KOPT-K1 (cell line): ENCODE measurements around the gene ANO4.
"Not testable (repeated sequence)": the region's sequence is repeated elsewhere in the genome, so short reads cannot be mapped to it uniquely, and the experiment has no call there.

Experiments
- H3K27ac ChIP-seq: fragments of 200-600 bp; sonication (generic); 2 replicates; pipeline ENCODE4 v1.5.1; 2016; ENCODE audit warnings: antibody characterized with exemption, mild to moderate bottlenecking, low read depth, low read length; ENCODE audit not compliant: poor library complexity, severe bottlenecking
- H3K36me3 ChIP-seq: fragments of 200-600 bp; sonication (generic); 2 replicates; pipeline ENCODE4 v1.5.1; 2017; ENCODE audit warnings: antibody characterized with exemption, mild to moderate bottlenecking, low read length, moderate library complexity; ENCODE audit not compliant: insufficient read depth
- H3K9me3 ChIP-seq: fragments of 200-600 bp; sonication (generic); 2 replicates; pipeline ENCODE4 v1.5.1; 2017; ENCODE audit warnings: antibody characterized with exemption, low read length, mild to moderate bottlenecking; ENCODE audit not compliant: insufficient read depth, poor library complexity, severe bottlenecking

Gene ANO4

DNA sequence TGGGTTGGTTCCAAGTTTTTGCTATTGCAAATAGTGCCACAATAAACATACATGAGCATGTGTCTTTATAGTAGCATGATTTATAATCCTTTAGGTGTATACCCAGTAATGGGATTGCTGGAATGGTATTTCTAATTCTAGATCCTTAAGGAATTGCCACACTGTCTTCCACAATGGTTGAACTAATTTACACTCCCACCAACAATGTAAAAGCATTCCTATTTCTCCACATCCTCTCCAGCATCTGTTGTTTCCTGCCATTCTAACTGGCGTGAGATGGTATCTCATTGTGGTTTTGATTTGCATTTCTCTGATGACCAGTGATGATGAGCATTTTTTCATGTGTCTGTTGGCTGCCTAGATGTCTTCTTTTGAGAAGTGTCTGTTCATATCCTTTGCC is 139.0 kb downstream of the ANO4 start:
- not testable (repeated sequence) for H3K27ac ChIP-seq, H3K36me3 ChIP-seq, H3K9me3 ChIP-seq

DNA sequence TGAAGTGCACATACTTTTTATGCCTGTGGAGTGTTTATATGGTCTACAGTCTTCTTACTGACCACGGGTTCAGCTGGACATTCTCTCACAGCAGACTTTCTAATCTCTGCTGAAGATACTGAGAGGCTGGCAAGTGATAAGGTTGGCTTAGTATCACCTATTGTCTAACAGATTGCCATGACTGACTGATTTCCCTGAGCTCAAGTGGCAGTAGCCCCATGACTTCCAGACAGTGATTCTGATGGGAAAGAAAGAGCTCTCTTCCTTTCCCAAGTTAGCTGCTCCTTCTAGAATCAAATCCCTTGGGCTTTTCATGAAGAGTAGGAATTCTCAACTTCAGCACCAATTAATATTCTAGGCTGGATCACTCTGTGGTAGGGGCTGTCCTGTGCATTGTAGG is 141.4 kb downstream of the ANO4 start:
- Histone ChIP-seq H3K27ac (no peak overlapping the region), H3K36me3 (no peaks in the 10 kb centered on the region), H3K9me3 (no peaks in the 10 kb centered on the region)

DNA sequence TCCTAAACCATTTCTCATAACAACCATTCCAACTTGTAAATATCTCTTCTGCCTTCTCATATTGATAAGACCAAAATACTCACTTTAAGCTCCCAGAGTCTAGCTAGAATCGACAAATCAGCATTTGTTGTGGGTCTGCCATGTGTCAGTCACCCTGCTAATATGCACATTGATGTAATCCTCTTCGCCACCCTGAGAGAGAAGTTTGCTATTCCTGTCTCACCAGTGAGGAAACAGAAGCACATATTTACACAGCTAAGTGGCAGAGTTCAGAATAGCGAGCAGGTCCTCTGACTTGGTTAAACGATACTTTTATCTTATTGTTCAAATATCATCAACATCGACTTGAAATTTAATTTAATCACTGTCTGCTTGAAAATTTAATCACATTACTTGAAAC is 142.1 kb downstream of the ANO4 start:
- Histone ChIP-seq H3K27ac (no peak overlapping the region), H3K36me3 (no peaks in the 10 kb centered on the region), H3K9me3 (no peaks in the 10 kb centered on the region)

DNA sequence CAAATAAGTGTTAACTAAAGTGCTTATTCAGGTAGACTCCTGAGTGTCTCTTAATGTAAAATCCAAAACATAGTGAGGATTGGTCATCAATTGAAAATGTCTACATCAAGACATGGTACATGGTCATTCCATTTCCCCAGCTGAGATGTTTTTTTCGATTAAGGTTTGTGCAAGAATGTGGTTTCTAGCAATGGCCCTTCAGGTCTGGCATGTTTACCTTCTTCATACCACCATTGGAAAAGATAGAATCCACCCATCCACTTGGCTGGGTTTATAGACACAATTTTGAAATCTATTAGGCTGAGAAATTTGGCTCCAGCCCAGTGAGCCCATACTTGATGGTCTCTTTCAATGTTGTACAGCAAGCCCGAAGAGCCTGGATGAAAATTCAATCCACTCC is 145.9 kb downstream of the ANO4 start:
- H3K36me3 ChIP-seq, result no peaks in the 10 kb centered on the region
- H3K9me3 ChIP-seq, result no peaks in the 10 kb centered on the region
- no peak overlapping the region for H3K27ac ChIP-seq

DNA sequence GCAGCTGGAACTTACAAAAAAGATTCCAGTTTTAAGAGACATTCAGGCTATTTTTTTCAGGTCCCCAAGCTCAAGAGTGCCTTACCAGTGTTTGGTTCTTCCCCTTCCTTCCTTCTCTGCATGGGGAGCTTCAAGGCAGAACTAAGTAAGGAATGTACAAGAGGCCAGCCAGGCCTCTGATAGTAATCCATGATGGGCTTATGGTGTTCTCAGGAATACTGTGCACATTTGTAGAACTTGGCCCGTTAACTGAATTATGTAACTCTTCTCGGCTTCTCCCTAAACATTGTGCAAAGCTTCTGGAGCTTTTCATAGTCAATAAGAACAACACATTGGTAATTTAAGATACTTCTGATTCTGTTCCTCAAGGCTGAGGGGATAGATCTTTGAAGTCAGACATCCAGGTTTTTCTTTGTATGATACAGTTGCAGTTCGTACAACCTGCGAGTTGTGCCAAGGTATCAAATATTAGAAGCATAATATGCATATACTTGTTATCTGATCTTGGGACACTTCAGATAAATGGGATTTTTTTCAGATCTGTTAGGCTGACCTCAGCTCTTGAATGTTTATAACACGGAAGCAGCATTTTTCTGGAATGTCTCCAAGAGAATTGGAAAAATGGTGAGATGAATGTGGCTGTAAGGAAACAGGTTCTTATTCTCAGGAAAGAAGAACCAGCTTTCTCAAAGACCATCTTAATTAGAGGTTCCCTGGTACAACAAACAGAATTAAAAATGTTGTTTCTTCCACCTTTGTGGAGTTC is 148.6 kb downstream of the ANO4 start:
- Histone ChIP-seq H3K9me3 (no peaks in the 10 kb centered on the region), H3K27ac (no peak overlapping the region), H3K36me3 (no peaks in the 10 kb centered on the region)

DNA sequence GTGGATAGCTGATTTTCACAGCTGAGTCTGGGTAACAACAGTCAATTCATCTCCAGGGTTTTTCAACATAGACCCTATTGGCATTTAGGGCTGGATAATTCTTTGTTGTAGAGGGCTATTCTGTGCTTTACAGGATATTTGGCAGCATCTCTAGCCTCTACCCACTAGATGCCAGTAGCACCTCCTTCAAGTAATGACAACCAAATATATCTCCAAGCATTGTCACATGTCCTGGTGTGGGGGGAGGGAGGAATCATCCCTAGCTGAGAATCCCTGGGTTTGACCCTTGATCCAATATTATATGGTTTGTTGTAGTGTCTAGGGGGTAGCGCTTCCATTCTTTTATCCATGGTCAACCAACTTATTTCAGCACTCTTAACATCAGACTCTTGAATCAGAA is 157.2 kb downstream of the ANO4 start:
- Histone ChIP-seq H3K27ac (no peak overlapping the region), H3K36me3 (no peaks in the 10 kb centered on the region), H3K9me3 (no peaks in the 10 kb centered on the region)

DNA sequence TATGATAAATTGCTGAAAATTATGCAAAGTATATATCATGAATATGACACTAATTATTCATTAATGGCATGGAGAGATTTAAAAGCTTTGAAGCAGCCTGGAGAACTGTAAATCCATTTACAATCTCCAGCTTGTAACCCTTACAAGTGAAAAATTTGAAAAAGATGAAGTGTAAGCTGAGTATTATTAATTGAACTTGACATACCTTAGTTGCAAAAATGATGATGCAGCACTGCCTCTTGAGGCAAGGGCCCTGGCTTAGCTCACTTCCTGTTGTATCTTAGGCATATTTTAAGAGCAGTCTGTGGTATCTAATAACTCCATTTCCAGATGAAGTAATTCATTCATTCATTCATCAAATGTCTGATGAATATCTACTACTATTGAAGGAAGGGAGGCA is 158.6 kb downstream of the ANO4 start:
- Histone ChIP-seq H3K27ac (no peak overlapping the region), H3K9me3 (no peaks in the 10 kb centered on the region), H3K36me3 (no peaks in the 10 kb centered on the region)

DNA sequence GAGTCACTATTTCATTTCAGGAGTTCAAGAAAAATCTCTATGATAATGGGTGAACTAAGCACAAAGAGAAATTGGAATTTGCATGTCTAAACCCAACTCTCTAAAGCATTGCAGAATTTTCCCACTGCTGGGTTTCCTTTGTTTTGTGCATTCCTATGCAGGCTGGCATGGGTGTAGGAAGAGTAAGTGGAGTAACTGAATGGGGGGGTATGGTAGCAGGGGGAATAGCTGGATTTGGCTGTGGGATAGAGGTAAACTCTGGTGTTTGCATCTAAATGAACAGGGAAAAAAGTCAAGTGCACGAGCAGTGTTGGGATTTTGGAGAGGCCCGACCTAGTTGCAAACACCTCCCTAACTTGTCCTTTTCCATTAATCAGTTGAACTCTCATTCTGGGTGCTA is 159.1 kb downstream of the ANO4 start:
- H3K27ac ChIP-seq, result no peak overlapping the region

DNA sequence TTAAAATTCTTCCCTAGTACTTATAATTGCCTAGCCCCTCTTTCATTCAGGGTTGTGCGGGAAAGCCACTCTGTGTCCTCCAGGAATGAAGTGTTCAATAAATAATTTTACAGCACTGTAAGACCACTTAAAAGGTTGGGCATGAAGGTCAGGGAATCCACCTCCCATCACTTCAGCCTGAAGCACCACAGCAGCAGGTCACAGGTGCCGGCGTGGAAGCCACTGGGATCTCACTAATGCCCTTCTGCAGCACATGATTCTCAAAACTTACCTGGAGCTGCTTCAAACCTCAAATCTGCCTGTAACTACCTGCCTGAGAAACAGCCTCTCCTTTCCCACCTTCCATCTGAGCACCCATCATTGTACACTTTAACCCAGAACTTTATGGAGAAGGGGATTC is 159.5 kb downstream of the ANO4 start:
- H3K36me3 ChIP-seq, result no peaks in the 10 kb centered on the region
- H3K9me3 ChIP-seq, result no peaks in the 10 kb centered on the region
- H3K27ac ChIP-seq, result no peak overlapping the region

More for the DNA sequence above, 159.1 kb downstream of the ANO4 start:
- no peaks in the 10 kb centered on the region for H3K9me3 ChIP-seq
- H3K36me3 ChIP-seq, result no peaks in the 10 kb centered on the region

DNA sequence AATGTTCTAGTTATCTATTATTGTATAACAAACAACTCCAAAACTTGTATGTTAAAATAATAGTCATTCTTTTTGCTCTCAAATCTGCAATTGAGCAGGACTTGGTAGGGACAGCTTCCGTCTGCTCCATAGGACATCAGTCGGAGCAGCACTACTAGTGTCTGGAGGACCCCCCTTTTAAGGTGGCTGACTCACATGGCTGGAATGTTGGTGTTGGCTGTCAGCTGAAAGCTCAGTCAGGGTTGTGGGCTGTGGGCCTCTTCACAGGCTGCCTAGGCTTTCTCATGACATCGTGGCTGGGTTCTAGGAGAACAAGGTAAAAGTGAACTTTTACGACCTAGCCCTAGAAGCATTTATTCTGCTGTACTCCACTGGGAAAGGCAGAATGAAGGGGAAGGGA is 160.6 kb downstream of the ANO4 start:
- H3K9me3 ChIP-seq, result no peaks in the 10 kb centered on the region
- H3K36me3 ChIP-seq, result no peaks in the 10 kb centered on the region
- no peak overlapping the region for H3K27ac ChIP-seq

DNA sequence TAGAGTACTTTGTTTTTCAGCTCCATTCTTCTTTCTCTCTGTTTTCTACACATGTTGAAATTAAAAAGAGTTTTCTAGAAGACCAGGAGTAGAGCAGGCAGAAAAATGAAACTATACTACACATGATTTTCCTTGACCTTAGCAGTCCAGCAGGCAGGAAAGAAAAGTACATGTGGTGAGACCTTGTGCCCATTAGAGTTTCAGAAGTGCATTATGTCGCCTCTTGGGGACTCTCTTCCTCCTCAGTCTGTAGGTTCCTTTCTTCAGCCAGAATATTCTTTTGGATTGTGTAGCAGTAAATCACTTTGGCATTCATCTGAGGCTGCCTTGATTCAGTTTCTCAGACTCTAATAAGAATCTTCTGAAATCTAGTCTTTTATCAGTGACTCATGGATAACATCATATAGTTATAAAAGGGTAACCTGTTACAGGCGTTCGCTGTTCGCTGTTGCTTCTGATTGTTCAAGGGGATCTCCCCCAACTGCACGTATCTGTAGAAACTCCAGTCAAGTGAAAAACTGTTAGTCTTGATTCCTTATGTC is 161.8 kb downstream of the ANO4 start:
- no peaks in the 10 kb centered on the region for H3K9me3 ChIP-seq
- no peaks in the 10 kb centered on the region for H3K36me3 ChIP-seq
- no peak overlapping the region for H3K27ac ChIP-seq

DNA sequence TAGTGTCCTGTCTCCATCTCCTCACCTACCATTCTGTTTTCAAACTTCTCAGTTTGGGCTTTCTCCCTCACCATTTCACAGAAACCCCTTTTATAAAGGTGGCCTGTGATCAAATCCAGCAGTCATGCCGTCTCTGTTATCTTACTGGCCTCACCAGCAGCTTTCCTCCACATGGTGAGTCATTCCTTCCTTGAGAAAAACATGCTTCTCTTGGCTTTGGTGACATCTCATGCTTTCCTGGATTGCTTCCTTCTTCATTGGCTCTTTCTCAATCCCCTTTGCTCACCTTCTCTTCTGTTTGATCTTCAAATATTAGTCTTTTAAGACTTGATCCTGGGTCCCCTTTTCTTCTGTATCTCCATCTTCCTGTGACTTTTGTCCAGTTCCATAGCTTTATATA is 164.9 kb downstream of the ANO4 start:
- Histone ChIP-seq H3K27ac (no peak overlapping the region), H3K9me3 (no peaks in the 10 kb centered on the region), H3K36me3 (no peaks in the 10 kb centered on the region)

DNA sequence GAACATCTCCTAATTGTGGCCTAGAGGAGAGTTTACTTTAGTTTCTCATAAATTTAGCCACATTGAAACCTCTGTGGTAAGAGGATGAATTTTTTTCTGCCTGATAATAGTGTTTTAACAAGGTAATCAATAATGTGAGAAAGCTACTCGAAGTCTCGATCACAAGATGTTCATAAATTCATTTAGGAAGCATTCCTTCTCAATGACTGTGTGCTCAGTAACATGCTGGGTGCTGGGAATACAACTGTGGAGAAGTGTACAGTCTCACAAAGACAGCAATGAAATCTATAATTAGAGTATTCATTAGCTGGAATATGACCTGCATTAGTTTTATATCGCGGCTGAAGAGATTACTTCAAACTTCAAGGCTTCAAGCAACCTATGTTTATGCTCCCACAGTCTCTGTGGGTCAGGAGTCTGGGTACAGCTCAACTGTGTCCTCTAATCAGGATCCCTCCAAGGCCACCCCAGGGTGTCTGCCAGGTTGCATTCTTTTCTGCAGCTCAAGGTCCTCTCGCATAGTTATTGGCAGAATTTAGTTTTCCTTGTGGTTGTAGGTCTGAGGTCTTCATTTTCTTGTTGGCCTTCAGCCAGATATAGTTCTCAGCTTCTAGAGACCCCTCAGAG is 167.6 kb downstream of the ANO4 start:
- Histone ChIP-seq H3K9me3 (no peaks in the 10 kb centered on the region), H3K27ac (no peak overlapping the region), H3K36me3 (no peaks in the 10 kb centered on the region)

DNA sequence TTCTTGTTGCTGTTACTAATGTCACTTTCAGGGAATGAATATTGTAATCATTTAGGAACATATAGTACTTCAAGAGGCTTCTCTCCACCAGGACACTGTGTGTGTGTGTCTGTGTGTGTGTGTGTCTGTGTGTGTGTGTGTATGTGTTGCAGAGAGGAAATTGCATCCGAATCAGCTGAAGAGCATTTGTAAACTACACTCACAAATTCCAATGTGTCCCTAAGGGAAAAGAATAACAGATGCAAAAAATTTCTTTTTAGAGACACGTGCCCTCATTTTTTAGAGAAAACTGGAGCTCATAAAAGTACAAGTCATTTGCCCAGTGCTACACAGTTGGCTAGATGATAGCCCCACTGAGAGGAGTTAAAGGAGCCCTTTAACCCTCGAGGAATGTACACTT is 168.8 kb downstream of the ANO4 start:
- no peak overlapping the region for H3K27ac ChIP-seq
- no peaks in the 10 kb centered on the region for H3K36me3 ChIP-seq
- H3K9me3 ChIP-seq, result no peaks in the 10 kb centered on the region

DNA sequence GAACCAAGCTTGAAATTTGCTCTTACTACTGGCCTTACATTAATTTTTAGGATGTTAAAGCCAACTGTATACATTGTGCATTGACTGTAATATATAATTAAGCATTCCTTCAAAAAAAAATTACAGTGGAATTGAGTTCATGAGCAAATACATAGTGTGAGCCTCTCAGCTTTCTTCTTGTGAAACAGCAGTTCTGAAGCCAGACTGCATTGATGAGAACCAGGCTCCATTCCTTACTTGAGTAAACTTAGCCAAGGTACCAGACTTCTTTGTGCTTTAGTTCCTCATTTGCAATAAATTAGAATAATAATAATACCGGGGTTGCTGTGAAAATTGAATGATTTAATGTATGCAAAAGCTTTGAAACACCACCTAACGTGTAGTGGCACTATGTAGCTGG is 169.5 kb downstream of the ANO4 start:
- Histone ChIP-seq H3K27ac (no peak overlapping the region), H3K36me3 (no peaks in the 10 kb centered on the region), H3K9me3 (no peaks in the 10 kb centered on the region)

DNA sequence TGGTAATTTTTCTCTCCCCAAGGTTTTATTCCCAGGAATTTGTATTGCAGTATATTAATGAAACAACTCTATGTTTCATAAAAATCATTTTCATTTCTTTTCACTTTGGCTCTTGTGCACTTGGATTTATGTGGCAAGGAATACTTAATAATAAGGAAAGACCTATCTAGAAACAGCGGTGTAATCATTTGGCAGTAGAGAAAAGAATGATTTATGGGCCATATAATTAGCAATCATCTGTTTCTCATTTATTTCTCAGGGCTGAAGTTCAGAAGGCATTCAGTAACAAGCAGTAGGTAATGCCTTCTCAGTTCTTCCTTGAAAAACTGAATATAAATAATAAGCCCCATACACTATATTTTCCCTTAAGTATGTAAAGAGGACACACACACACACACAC is 172.6 kb downstream of the ANO4 start:
- no peak overlapping the region for H3K27ac ChIP-seq
- H3K9me3 ChIP-seq, result no peaks in the 10 kb centered on the region

More for the DNA sequence above, 172.6 kb downstream of the ANO4 start:
- H3K36me3 ChIP-seq, result no peaks in the 10 kb centered on the region
